Mesenchymal stem cell (in vitro differentiated cells and primary cell): ENCODE results near the gene ATE1.

Experiments used
- DNase-seq: peaks from one replicate; pipeline ENCODE4 v3.0.0-alpha.2; 2013
- H2AFZ ChIP-seq: one replicate; pipeline ENCODE4 v1.6.1; 2013; ENCODE audit warnings: low read depth, mild to moderate bottlenecking, control low read depth, inconsistent platforms, low read length, moderate library complexity
- H2AK5ac ChIP-seq: 2 replicates; pipeline ENCODE4 v1.6.1; 2013; ENCODE audit warnings: low read length, moderate library complexity, mild to moderate bottlenecking, inconsistent platforms; ENCODE audit not compliant: severe bottlenecking
- H2BK120ac ChIP-seq: one replicate; pipeline ENCODE4 v1.6.1; 2013; ENCODE audit warnings: low read depth, mild to moderate bottlenecking, inconsistent platforms, low read length, moderate library complexity
- H2BK12ac ChIP-seq, 2 experiments: one replicate each; pipeline ENCODE4 v1.6.1; 2013; ENCODE audit warnings: inconsistent platforms in 2 of 2, low read length in 2 of 2, mild to moderate bottlenecking in 2 of 2, moderate library complexity in 2 of 2, control low read depth in 1 of 2
- H2BK15ac ChIP-seq: one replicate; pipeline ENCODE4 v1.6.1; 2013; ENCODE audit warnings: mild to moderate bottlenecking, low read depth, inconsistent platforms; ENCODE audit not compliant: poor library complexity, severe bottlenecking
- H2BK5ac ChIP-seq: 2 replicates; pipeline ENCODE4 v1.6.1; 2013; ENCODE audit warnings: low read depth, mild to moderate bottlenecking, low read length, control low read depth, inconsistent platforms; ENCODE audit not compliant: poor library complexity, severe bottlenecking
- H3K14ac ChIP-seq, 2 experiments: one replicate each; pipeline ENCODE4 v1.6.1; 2013; ENCODE audit warnings: inconsistent platforms in 2 of 2, low read length in 2 of 2, control low read depth in 1 of 2, mild to moderate bottlenecking in 1 of 2, moderate library complexity in 1 of 2
- H3K18ac ChIP-seq, 2 experiments: one replicate each; pipeline ENCODE4 v1.6.1; 2013; ENCODE audit warnings: inconsistent platforms in 2 of 2, low read length in 2 of 2, control low read depth in 1 of 2, low read depth in 1 of 2, mild to moderate bottlenecking in 1 of 2
- H3K23ac ChIP-seq, 2 experiments: one replicate each; pipeline ENCODE4 v1.6.1; 2013; ENCODE audit warnings: inconsistent platforms in 2 of 2, low read length in 2 of 2, mild to moderate bottlenecking in 2 of 2, moderate library complexity in 2 of 2, control low read depth in 1 of 2
- H3K27ac ChIP-seq: 2 replicates; pipeline ENCODE4 v1.5.1; 2013; ENCODE audit warnings: mild to moderate bottlenecking, moderate library complexity, low read length, control low read depth, inconsistent platforms; ENCODE audit not compliant: poor library complexity, severe bottlenecking
- H3K27me3 ChIP-seq, 2 experiments: 2 replicates each; pipeline versions ENCODE4 v1.6.1 to v1.7.0; 2013; ENCODE audit warnings: low read length in 2 of 2, mild to moderate bottlenecking in 2 of 2, moderate library complexity in 2 of 2, control low read depth in 1 of 2, inconsistent platforms in 1 of 2; ENCODE audit not compliant: control insufficient read depth in 1 of 2, insufficient read depth in 1 of 2
- H3K36me3 ChIP-seq, 2 experiments: 2 replicates each; pipeline versions ENCODE4 v1.6.1 to v1.7.0; 2013; ENCODE audit warnings: low read length in 2 of 2, control low read depth in 1 of 2, inconsistent platforms in 1 of 2, low read depth in 1 of 2, mild to moderate bottlenecking in 1 of 2; ENCODE audit not compliant: insufficient read depth in 2 of 2, control insufficient read depth in 1 of 2
- H3K4ac ChIP-seq, 2 experiments: one replicate each; pipeline ENCODE4 v1.6.1; 2013; ENCODE audit warnings: inconsistent platforms in 2 of 2, low read length in 2 of 2, mild to moderate bottlenecking in 2 of 2, moderate library complexity in 2 of 2, control low read depth in 1 of 2, low read depth in 1 of 2
- H3K4me1 ChIP-seq: 2 replicates; pipeline ENCODE4 v1.6.1; 2013; ENCODE audit warnings: low read depth, low read length, control low read depth; ENCODE audit not compliant: control insufficient read depth, insufficient read depth
- H3K4me2 ChIP-seq: 2 replicates; pipeline ENCODE4 v1.6.1; 2013; ENCODE audit warnings: low read length, mild to moderate bottlenecking, inconsistent platforms; ENCODE audit not compliant: poor library complexity, severe bottlenecking
- H3K4me3 ChIP-seq, 2 experiments: 2 replicates each; pipeline versions ENCODE4 v1.5.1 to v1.7.0; 2013; ENCODE audit warnings: low read length in 2 of 2, mild to moderate bottlenecking in 2 of 2, control low read depth in 1 of 2, low read depth in 1 of 2; ENCODE audit not compliant: insufficient read depth in 1 of 2
- H3K79me1 ChIP-seq: replicated peaks from 2 replicates; pipeline ENCODE4 v1.6.1; 2013; ENCODE audit warnings: mild to moderate bottlenecking, control low read depth, low read length, inconsistent platforms; ENCODE audit not compliant: poor library complexity, severe bottlenecking
- H3K9ac ChIP-seq: 2 replicates; pipeline ENCODE4 v1.7.0; 2013; ENCODE audit warnings: mild to moderate bottlenecking, low read length, moderate library complexity
- H3K9me3 ChIP-seq: 2 replicates; pipeline ENCODE4 v1.7.0; 2013; ENCODE audit warnings: mild to moderate bottlenecking, low read length; ENCODE audit not compliant: control insufficient read depth
- H4K8ac ChIP-seq: one replicate; pipeline ENCODE4 v1.6.1; 2013; ENCODE audit warnings: inconsistent platforms, mild to moderate bottlenecking, low read length, moderate library complexity
- H4K91ac ChIP-seq: one replicate; pipeline ENCODE4 v1.6.1; 2013; ENCODE audit warnings: mild to moderate bottlenecking, low read length, inconsistent platforms
- WGBS: methylation state at CpG from one replicate; pipeline ENCODE4 v1.1.7; 2013; ENCODE audit warnings: mixed read lengths; 5-methylcytosine and 5-hydroxymethylcytosine counted together

The ATE1 gene

DNA sequence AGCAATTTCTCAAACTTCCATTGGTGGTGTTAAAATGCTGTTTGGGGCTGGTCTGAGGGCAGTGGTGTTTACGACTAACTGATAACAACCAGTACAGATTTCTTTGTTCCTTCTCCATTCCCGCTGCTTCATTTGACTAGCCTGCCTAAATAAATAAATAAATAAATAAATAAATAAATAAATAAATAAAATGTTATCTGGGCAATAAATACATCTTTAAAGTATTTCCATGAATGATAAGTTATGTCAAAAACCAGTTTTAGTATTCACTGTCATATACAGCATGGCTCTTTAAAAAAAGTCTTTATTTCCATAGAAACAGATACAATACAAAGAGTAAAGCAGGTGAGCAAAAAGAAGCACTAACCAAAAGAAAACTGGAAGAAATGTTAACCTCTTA, 81.3 kb downstream of the ATE1 start:
- no peak overlapping the region for H3K4me2 ChIP-seq
- no peak for DNase-seq
- no peak overlapping the region for H2BK5ac ChIP-seq
- peaks cover 7 to 28% of the 10 kb centered on the region in 2 experiments for H3K36me3 ChIP-seq
- H3K4me1 ChIP-seq, result no peaks in the 10 kb centered on the region
- no peak overlapping the region for H3K14ac ChIP-seq
- no peak overlapping the region for H3K4me3 ChIP-seq
- no peaks in the 10 kb centered on the region for H3K9me3 ChIP-seq
- no peak overlapping the region for H2BK12ac ChIP-seq
- no peak overlapping the region for H3K4ac ChIP-seq
- no peak overlapping the region for H2BK15ac ChIP-seq
- no peak overlapping the region for H4K91ac ChIP-seq
- H3K27ac ChIP-seq, result no peak overlapping the region
- H3K18ac ChIP-seq, result no peak overlapping the region
- no peak overlapping the region for H3K23ac ChIP-seq
- no CpG with 5 or more reads among the region's 2 CpGs for WGBS
- no peak overlapping the region for H2AK5ac ChIP-seq
- H3K9ac ChIP-seq, result no peak overlapping the region
- no peak overlapping the region for H4K8ac ChIP-seq
- peaks cover 2% of the 10 kb centered on the region for H3K79me1 ChIP-seq
- no peaks in the 10 kb centered on the region for H3K27me3 ChIP-seq
- H2BK120ac ChIP-seq, result no peak overlapping the region
- H2AFZ ChIP-seq, result no peak overlapping the region

DNA sequence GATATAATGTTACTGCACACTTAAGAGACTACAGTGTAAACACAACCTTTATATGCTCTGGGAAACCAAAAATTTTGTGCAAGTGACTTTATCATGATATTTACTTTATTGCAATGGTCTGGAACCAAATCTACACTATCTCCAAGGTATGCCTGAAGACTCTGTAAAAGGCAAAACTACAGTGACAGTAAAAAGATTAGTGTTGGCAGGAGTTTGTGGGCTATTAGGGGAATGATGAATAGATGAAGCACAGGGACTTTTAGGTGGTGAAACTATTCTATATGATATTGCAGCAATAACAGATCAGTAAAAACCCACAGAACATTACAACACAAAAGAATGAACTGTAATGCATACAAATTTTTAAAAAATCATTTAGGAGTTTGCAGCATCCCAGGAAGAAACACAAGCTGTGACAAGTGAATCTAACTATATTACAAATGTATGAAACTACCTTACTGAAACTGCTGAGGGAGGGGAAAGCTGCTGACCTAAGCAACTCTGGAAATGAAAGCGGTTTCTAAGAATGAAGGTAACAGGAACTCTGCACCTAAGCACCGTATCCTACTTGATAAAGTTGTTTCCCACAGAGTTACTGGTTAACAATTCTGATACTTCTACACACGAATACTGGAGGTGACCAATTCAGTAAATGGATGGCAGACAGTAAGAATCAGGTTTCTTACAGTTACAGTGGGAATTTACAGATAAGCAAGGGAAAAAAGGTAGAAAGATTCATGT, 82.6 kb downstream of the ATE1 start:
- no peak overlapping the region for H4K8ac ChIP-seq
- no peak overlapping the region for H3K9ac ChIP-seq
- H3K23ac ChIP-seq, result no peak overlapping the region
- H3K18ac ChIP-seq, result no peak overlapping the region
- no peak overlapping the region for H4K91ac ChIP-seq
- no peak overlapping the region for H3K4ac ChIP-seq
- WGBS, result 95% methylated on average over 2 of the region's 3 CpGs
- no peak overlapping the region for H2BK120ac ChIP-seq
- H3K4me3 ChIP-seq, result no peak overlapping the region
- no peak overlapping the region for H2AFZ ChIP-seq
- no peak overlapping the region for H3K14ac ChIP-seq
- no peak overlapping the region for H2BK5ac ChIP-seq
- H3K79me1 ChIP-seq, result peaks cover 4% of the 10 kb centered on the region
- H2BK15ac ChIP-seq, result no peak overlapping the region
- no peaks in the 10 kb centered on the region for H3K4me1 ChIP-seq
- H2AK5ac ChIP-seq, result no peak overlapping the region
- no peaks in the 10 kb centered on the region for H3K9me3 ChIP-seq
- no peak for DNase-seq
- no peak overlapping the region for H3K27ac ChIP-seq
- H2BK12ac ChIP-seq, result no peak overlapping the region
- no peaks in the 10 kb centered on the region for H3K27me3 ChIP-seq
- H3K36me3 ChIP-seq, result peaks cover 4 to 23% of the 10 kb centered on the region in 2 experiments
- H3K4me2 ChIP-seq, result no peak overlapping the region

DNA sequence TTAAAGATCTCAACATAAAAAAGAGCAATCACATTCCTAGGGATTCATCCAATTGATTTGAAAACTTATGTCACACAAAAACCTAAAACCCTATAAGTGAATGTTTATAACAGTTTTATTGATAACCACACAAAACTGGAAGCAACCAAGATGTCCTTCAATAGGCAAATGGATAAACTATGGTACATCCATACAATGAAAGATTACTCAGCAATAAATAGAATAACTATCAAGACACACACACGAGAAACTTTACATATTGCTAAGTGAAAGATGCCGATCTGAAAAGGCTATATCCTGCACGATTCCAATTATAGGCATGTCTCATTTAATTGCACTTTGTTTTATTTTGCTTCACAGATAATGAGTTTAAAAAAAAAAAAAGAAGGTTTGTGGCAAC, 83.3 kb downstream of the ATE1 start:
- H3K9me3 ChIP-seq, result no peaks in the 10 kb centered on the region
- H3K4me2 ChIP-seq, result no peak overlapping the region
- no peak overlapping the region for H3K4me3 ChIP-seq
- no peak for DNase-seq
- H2BK15ac ChIP-seq, result no peak overlapping the region
- no peak overlapping the region for H2BK12ac ChIP-seq
- no peak overlapping the region for H3K27ac ChIP-seq
- H2BK5ac ChIP-seq, result no peak overlapping the region
- peaks cover 4% of the 10 kb centered on the region for H3K79me1 ChIP-seq
- no peak overlapping the region for H3K14ac ChIP-seq
- 100% methylated on average over 1 of the region's 3 CpGs for WGBS
- H2AFZ ChIP-seq, result no peak overlapping the region
- peaks cover 4 to 16% of the 10 kb centered on the region in 2 experiments for H3K36me3 ChIP-seq
- no peaks in the 10 kb centered on the region for H3K27me3 ChIP-seq
- H3K4me1 ChIP-seq, result no peaks in the 10 kb centered on the region
- no peak overlapping the region for H3K9ac ChIP-seq
- no peak overlapping the region for H3K23ac ChIP-seq
- no peak overlapping the region for H3K4ac ChIP-seq
- no peak overlapping the region for H3K18ac ChIP-seq
- no peak overlapping the region for H4K8ac ChIP-seq
- H2AK5ac ChIP-seq, result no peak overlapping the region
- H2BK120ac ChIP-seq, result no peak overlapping the region
- no peak overlapping the region for H4K91ac ChIP-seq

DNA sequence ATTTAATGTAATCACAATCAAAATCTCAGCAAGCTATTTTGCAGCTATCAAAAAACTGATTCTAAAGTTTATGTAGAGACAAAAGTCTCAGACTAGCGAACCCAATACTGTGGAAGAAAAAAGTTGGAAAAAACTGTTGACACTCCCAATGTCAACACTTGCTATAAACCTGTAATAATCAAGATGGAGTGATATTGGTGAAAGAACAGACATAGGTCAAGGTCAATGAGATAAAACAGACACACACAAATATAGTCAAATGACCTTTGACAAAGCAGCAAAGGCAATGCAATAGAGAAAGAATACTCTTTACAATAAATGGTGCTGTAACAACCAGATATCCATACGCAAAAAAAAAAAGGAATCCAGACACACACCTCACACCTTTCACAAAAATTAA, 84.5 kb downstream of the ATE1 start:
- H3K4ac ChIP-seq, result no peak overlapping the region
- no peaks in the 10 kb centered on the region for H3K4me1 ChIP-seq
- no peak overlapping the region for H3K4me3 ChIP-seq
- no peak overlapping the region for H4K91ac ChIP-seq
- no peak overlapping the region for H2AFZ ChIP-seq
- H4K8ac ChIP-seq, result no peak overlapping the region
- H3K9me3 ChIP-seq, result no peaks in the 10 kb centered on the region
- no peak overlapping the region for H3K4me2 ChIP-seq
- H3K36me3 ChIP-seq, result peaks cover 0 to 14% of the 10 kb centered on the region in 2 experiments
- H2BK5ac ChIP-seq, result no peak overlapping the region
- no peaks in the 10 kb centered on the region for H3K27me3 ChIP-seq
- H2BK12ac ChIP-seq, result no peak overlapping the region
- no peak overlapping the region for H3K18ac ChIP-seq
- no peak overlapping the region for H3K9ac ChIP-seq
- no peak overlapping the region for H3K23ac ChIP-seq
- H2BK15ac ChIP-seq, result no peak overlapping the region
- H3K14ac ChIP-seq, result no peak overlapping the region
- no peak overlapping the region for H2BK120ac ChIP-seq
- H2AK5ac ChIP-seq, result no peak overlapping the region
- peaks cover 4% of the 10 kb centered on the region for H3K79me1 ChIP-seq
- WGBS, result no CpG with 5 or more reads among the region's 2 CpGs
- no peak for DNase-seq
- H3K27ac ChIP-seq, result no peak overlapping the region
